ENCODE results near the gene PARD6B. TPM values are rescaled to one million over a fixed set of nuclear protein-coding genes. Genes with fewer than 3 reads are reported as not detected.
A peak's percentile ranks its signal among the peaks of the same experiment; 100 is the strongest.

PARD6B gene
- total RNA-seq, 2 donors from 2014 or later, result 4.3 to 5.0 TPM

GRCh38 chr20:50731930-50732690, 730 bp downstream of the PARD6B start:
- DNase-seq (peak in 1 of 2 donors; percentile 6), ATAC-seq (replicated peaks in 1 of 2) (no peak)
- Mint-ChIP-seq H3K27ac (peak overlapping the region; percentile 35), H3K36me3 (ENCODE audit: insufficient read depth in 2 of 2) (peaks cover 0 to 2% of the 10 kb centered on the region in 2 donors), H3K27me3 (ENCODE audit: low read depth) (no peaks in the 10 kb centered on the region), H3K4me1 (ENCODE audit: low read depth) (peaks cover 47% of the 10 kb centered on the region), H3K9me3 (no peaks in the 10 kb centered on the region), H3K4me3 (peak overlapping the region; percentile 87 to 89)

DNA sequence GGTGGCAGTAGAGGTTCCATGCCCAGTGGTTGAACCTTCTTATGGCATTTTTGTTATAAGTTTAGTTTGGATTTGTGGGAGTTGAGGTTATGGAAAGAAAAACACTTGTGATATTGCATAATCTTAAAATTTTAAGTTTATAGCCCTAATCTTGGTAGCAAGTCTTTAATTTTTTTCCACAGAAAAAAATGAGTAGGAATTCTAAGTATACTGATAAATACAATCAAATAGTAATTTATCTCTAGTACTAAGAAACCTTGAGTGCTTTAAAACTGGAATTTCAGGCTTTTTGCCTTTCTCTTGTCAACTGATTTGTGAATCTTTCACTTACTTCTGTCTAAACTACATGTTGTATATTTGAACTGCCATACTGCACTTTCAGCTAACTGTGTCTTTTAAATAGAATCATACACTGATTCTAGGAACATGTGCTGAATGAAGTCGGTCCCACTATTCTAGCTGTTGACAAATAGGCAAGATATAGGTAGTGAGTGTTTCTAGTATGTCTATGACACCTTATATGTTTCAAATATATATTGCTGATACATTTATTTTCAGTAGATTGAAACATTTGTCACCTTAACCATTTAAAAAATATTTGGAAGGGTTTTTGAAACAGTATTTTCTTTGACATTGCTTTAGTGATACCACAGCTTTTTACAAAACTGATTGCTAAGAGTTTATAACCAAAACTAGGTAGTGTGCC, 2.4 kb downstream of the PARD6B start:
- no peaks in the 10 kb centered on the region for H3K9me3 Mint-ChIP-seq

GRCh38 chr20:50734730-50735679, 3.6 kb downstream of the PARD6B start:
- ATAC-seq (replicated peaks in 1 of 2) (no peak), DNase-seq (no peak)
- H3K4me1 Mint-ChIP-seq (ENCODE audit: low read depth), result peaks cover 43% of the 10 kb centered on the region
- no peaks in the 10 kb centered on the region for H3K9me3 Mint-ChIP-seq
- no peak overlapping the region for H3K27ac Mint-ChIP-seq
- peaks cover 0 to 2% of the 10 kb centered on the region in 2 donors for H3K36me3 Mint-ChIP-seq (ENCODE audit: insufficient read depth in 2 of 2)
- H3K27me3 Mint-ChIP-seq (ENCODE audit: low read depth), result no peaks in the 10 kb centered on the region
- H3K4me3 Mint-ChIP-seq, result no peak overlapping the region

More for the DNA sequence above, 2.4 kb downstream of the PARD6B start:
- Mint-ChIP-seq H3K4me3 (peak overlapping the region in 1 of 2 donors; percentile 50), H3K36me3 (ENCODE audit: insufficient read depth in 2 of 2) (peaks cover 0 to 2% of the 10 kb centered on the region in 2 donors), H3K27ac (no peak overlapping the region), H3K4me1 (ENCODE audit: low read depth) (peaks cover 39% of the 10 kb centered on the region), H3K27me3 (ENCODE audit: low read depth) (no peaks in the 10 kb centered on the region)
- DNase-seq, result no peak
- ATAC-seq (replicated peaks in 1 of 2), result no peak

DNA sequence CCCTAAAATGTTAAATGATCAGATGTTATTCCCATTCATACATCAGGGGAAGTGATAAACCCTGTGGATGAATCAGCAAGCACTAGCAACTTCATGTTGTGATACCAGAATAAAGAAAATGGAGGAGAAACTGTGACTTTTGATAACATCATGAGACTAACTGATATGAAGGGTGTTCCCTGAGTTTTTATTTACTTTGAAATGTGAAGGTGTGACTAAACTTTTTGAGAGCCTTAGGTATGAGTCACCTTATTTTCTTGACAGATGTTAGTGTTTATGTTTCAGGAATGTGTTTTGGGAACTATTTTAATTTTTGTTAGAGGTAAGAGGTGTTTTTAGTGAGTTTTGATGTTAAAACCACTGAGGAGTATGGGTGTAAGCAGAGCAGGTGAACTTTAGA, 4.4 kb downstream of the PARD6B start:
- DNase-seq, result no peak
- Mint-ChIP-seq H3K36me3 (ENCODE audit: insufficient read depth in 2 of 2) (peaks cover 0 to 2% of the 10 kb centered on the region in 2 donors), H3K27ac (peak overlapping the region; percentile 12), H3K4me3 (no peak overlapping the region), H3K9me3 (no peaks in the 10 kb centered on the region), H3K27me3 (ENCODE audit: low read depth) (no peaks in the 10 kb centered on the region), H3K4me1 (ENCODE audit: low read depth) (peaks cover 37% of the 10 kb centered on the region)
- no peak for ATAC-seq (replicated peaks in 1 of 2)

DNA sequence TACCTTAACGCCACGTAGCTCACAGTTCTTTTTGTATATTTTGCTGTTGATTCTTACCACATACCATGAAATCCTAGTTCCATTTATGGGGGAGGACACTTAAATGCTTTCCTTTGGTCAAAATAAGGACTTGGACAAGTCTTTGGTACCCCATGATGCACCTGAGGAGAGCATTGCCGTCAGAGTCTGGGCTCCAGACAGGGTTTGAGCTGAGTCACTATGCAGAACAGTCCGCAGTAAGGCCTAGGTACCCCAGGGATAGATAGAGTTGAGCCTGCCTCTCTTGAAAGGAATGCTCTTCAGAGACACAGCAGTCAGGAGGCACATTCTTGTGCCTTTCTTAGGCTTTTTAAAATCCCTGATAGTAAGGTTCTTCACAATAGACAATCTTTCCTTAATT, 6.0 kb downstream of the PARD6B start:
- peaks cover 42% of the 10 kb centered on the region for H3K4me1 Mint-ChIP-seq (ENCODE audit: low read depth)
- no peak for DNase-seq
- no peak for ATAC-seq (replicated peaks in 1 of 2)
- H3K27me3 Mint-ChIP-seq (ENCODE audit: low read depth), result no peaks in the 10 kb centered on the region
- H3K9me3 Mint-ChIP-seq, result no peaks in the 10 kb centered on the region
- H3K27ac Mint-ChIP-seq, result no peak overlapping the region
- peaks cover 0 to 2% of the 10 kb centered on the region in 2 donors for H3K36me3 Mint-ChIP-seq (ENCODE audit: insufficient read depth in 2 of 2)
- H3K4me3 Mint-ChIP-seq, result no peak overlapping the region

DNA sequence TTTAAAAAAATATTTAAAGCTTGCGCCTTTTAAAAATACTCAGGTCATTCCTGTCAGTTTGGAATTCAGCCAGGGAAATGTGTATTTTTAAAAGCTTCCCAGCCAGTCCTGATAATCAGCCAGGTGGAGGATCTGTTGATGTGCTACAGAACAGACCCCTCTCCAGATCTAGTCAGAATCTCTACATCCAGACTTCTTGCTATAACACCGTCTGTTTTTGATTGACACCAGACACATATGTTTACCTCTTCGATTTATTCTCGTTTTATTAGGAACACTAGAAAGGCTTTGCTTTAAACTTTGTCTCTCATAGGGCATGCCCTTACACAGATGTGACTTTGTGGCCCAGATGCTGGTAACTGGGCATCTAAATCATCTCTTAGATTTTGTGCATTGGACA, 11.7 kb downstream of the PARD6B start:
- Mint-ChIP-seq H3K27ac (no peak overlapping the region), H3K36me3 (ENCODE audit: insufficient read depth in 2 of 2) (no peaks in the 10 kb centered on the region), H3K4me3 (no peak overlapping the region), H3K9me3 (no peaks in the 10 kb centered on the region), H3K27me3 (ENCODE audit: low read depth) (no peaks in the 10 kb centered on the region), H3K4me1 (ENCODE audit: low read depth) (peaks cover 50% of the 10 kb centered on the region)
- ATAC-seq (replicated peaks in 1 of 2), result no peak
- DNase-seq, result no peak

DNA sequence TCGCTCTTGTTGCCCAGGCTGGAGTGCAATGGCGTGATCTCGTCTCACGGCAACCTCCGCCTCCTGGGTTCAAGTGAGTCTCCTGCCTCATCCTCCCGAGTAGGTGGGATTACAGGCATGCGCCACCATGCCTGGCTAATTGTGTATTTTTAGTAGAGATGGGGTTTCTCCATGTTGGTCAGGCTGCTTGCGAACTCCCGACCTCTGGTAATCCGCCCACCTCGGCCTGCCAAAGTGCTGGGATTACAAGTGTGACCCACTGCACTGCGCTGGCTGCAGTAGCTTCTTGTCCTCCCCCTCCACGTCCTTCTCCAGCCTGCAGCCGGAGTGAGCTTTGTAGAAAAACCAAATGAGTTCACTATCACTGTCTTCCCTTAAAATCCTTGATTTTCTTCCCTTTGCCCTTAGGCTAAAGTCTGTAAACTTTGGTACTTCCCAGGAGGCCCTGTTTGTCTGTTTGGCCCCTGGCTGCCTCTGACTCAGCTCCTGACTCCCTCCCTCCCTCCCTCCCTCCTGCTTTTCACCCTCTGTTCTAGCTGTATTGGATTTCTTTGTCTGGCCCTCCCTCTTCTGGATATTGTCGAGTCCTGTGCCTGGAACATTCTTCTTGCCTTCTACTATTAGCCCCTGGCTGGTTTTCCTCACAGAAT, 12.9 kb downstream of the PARD6B start:
- Mint-ChIP-seq H3K27ac (no peak overlapping the region), H3K4me1 (ENCODE audit: low read depth) (peaks cover 51% of the 10 kb centered on the region), H3K9me3 (no peaks in the 10 kb centered on the region), H3K4me3 (peak overlapping the region; percentile 6 to 15), H3K36me3 (ENCODE audit: insufficient read depth in 2 of 2) (no peaks in the 10 kb centered on the region), H3K27me3 (ENCODE audit: low read depth) (no peaks in the 10 kb centered on the region)
- DNase-seq, result no peak
- ATAC-seq (replicated peaks in 1 of 2), result no peak

GRCh38 chr20:50745634-50746137, 14.3 kb downstream of the PARD6B start:
- Mint-ChIP-seq H3K36me3 (ENCODE audit: insufficient read depth in 2 of 2) (no peaks in the 10 kb centered on the region), H3K9me3 (no peaks in the 10 kb centered on the region), H3K4me3 (peak overlapping the region; percentile 9 to 78), H3K27ac (peak overlapping the region; percentile 69), H3K27me3 (ENCODE audit: low read depth) (no peaks in the 10 kb centered on the region), H3K4me1 (ENCODE audit: low read depth) (peaks cover 47% of the 10 kb centered on the region)
- no peak for DNase-seq
- ATAC-seq (replicated peaks in 1 of 2), result peak; percentile 12 to 37

GRCh38 chr20:50746138-50746940, 15.0 kb downstream of the PARD6B start:
- ATAC-seq (replicated peaks in 1 of 2), result peak; percentile 95 to 97
- Mint-ChIP-seq H3K9me3 (no peaks in the 10 kb centered on the region), H3K4me1 (ENCODE audit: low read depth) (peaks cover 40% of the 10 kb centered on the region), H3K36me3 (ENCODE audit: insufficient read depth in 2 of 2) (no peaks in the 10 kb centered on the region), H3K27ac (peak overlapping the region; percentile 69), H3K27me3 (ENCODE audit: low read depth) (no peaks in the 10 kb centered on the region), H3K4me3 (peak overlapping the region; percentile 9 to 78)
- DNase-seq, result peak; percentile 19 to 35

DNA sequence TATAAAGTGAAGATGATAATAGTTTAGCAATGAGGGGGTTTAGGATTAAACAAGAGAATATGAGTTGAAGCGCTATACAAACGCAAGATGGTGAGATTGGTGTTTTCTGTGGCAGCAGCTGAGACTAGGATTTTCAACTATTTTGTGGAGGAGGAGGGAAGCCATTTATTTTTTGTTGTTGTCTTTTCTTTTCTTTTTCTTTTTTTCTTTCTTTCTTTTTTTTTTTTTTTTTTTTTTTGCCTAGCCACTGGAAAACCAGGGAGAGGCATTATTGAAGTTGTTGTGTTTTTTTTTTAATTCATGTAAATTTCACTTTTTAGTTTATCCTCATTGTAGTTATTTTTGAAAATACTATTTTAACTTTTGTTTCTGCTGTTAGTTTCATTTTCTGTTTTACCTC, 15.9 kb downstream of the PARD6B start:
- no peaks in the 10 kb centered on the region for H3K27me3 Mint-ChIP-seq (ENCODE audit: low read depth)
- no peaks in the 10 kb centered on the region for H3K9me3 Mint-ChIP-seq
- DNase-seq, result no peak
- no peak for ATAC-seq (replicated peaks in 1 of 2)
- no peaks in the 10 kb centered on the region for H3K36me3 Mint-ChIP-seq (ENCODE audit: insufficient read depth in 2 of 2)
- peaks cover 37% of the 10 kb centered on the region for H3K4me1 Mint-ChIP-seq (ENCODE audit: low read depth)
- peak overlapping the region; percentile 44 to 78 for H3K4me3 Mint-ChIP-seq
- H3K27ac Mint-ChIP-seq, result peak overlapping the region; percentile 69

DNA sequence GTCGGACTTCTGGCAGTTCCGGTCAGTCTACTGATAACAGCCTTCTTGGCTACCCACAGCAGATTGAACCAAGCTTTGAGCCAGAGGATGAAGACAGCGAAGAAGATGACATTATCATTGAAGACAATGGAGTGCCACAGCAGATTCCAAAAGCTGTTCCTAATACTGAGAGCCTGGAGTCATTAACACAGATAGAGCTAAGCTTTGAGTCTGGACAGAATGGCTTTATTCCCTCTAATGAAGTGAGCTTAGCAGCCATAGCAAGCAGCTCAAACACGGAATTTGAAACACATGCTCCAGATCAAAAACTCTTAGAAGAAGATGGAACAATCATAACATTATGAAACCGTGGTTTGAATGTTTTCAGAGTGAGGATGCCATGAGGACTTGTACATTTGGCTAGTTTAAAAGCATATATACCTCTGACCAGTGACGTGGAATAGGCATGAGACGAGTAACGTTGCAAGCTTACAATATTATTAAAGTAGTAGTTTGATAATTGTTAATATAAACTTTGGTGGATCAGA, 18.8 kb downstream of the PARD6B start:
- H3K36me3 Mint-ChIP-seq (ENCODE audit: insufficient read depth in 2 of 2), result no peaks in the 10 kb centered on the region
- H3K9me3 Mint-ChIP-seq, result no peaks in the 10 kb centered on the region
- H3K27me3 Mint-ChIP-seq (ENCODE audit: low read depth), result no peaks in the 10 kb centered on the region
- H3K4me3 Mint-ChIP-seq, result no peak overlapping the region
- peaks cover 27% of the 10 kb centered on the region for H3K4me1 Mint-ChIP-seq (ENCODE audit: low read depth)
- H3K27ac Mint-ChIP-seq, result no peak overlapping the region
- ATAC-seq (replicated peaks in 1 of 2) (no peak), DNase-seq (no peak)

All from activated T-cell treated with anti-CD3 and anti-CD28 coated beads, Interleukin-2, amount 50 U/mL, for 72 hours (primary cell).